ENCODE data around the gene HRH1.
"Not testable (repeated sequence)": the region's sequence is repeated elsewhere in the genome, so short reads cannot be mapped to it uniquely, and the experiment has no call there.

HRH1 gene

GRCh38 chr3:11154036-11154952 lies at the start of gene HRH1:
Gene HRH1 (plus strand): TSS chr3:11154493. CDS start chr3:11259038, 104,545 bp downstream.
- Histone ChIP-seq H3K9me3 (ENCODE audit: low read length) (no peaks in the 10 kb centered on the region), H3K36me3 (ENCODE audit: insufficient read depth, low read length) (no peaks in the 10 kb centered on the region), H2AFZ (ENCODE audit: low read length) (no peak within 1 kb of the TSS), H3K4me2 (ENCODE audit: low read length) (no peak within 1 kb of the TSS), H3F3A (ENCODE audit: insufficient read depth, low read length) (no peaks in the 10 kb centered on the region), H3K4me1 (ENCODE audit: insufficient read depth, low read length, severe bottlenecking) (no peaks in the 10 kb centered on the region), H3K9me2 (ENCODE audit: low read depth, low read length) (no peaks in the 10 kb centered on the region), H3K9ac (ENCODE audit: low read length) (no peak within 1 kb of the TSS), H4K20me1 (ENCODE audit: insufficient read depth, low read length) (no peaks in the 10 kb centered on the region), H3K27ac (ENCODE audit: low read depth, low read length, poor library complexity, severe bottlenecking) (no peak within 1 kb of the TSS), H3K79me2 (ENCODE audit: insufficient read depth, low read length) (no peaks in the 10 kb centered on the region), H3K27me3 (ENCODE audit: insufficient read depth, low read length) (no peaks in the 10 kb centered on the region), H3K4me3 (ENCODE audit: low read depth, low read length, poor library complexity, severe bottlenecking) (no peak within 1 kb of the TSS)
- TF ChIP-seq EZH2 (IDR thresholded peaks at IDR 0.05; ENCODE audit: borderline replicate concordance, low read length) (no peak), CTCF (IDR thresholded peaks at IDR 0.05; ENCODE audit: low read length) (no peak)

- not testable (repeated sequence) for H3K4me2 ChIP-seq (ENCODE audit: low read length); H3F3A ChIP-seq (ENCODE audit: insufficient read depth, low read length); H3K9ac ChIP-seq (ENCODE audit: low read length); H2AFZ ChIP-seq (ENCODE audit: low read length); H4K20me1 ChIP-seq (ENCODE audit: insufficient read depth, low read length); H3K9me2 ChIP-seq (ENCODE audit: low read depth, low read length); H3K36me3 ChIP-seq (ENCODE audit: insufficient read depth, low read length); H3K79me2 ChIP-seq (ENCODE audit: insufficient read depth, low read length); H3K27ac ChIP-seq (ENCODE audit: low read depth, low read length, poor library complexity, severe bottlenecking); H3K4me3 ChIP-seq (ENCODE audit: low read depth, low read length, poor library complexity, severe bottlenecking); H3K27me3 ChIP-seq (ENCODE audit: insufficient read depth, low read length); H3K9me3 ChIP-seq (ENCODE audit: low read length); H3K4me1 ChIP-seq (ENCODE audit: insufficient read depth, low read length, severe bottlenecking)
These were observed 41.0 kb upstream of the HRH1 start for GRCh38 chr3:11113316-11113715.

- Histone ChIP-seq H3K27me3 (ENCODE audit: insufficient read depth, low read length) (no peaks in the 10 kb centered on the region), H3K9ac (ENCODE audit: low read length) (no peak overlapping the region), H3K9me3 (ENCODE audit: low read length) (no peaks in the 10 kb centered on the region), H3K9me2 (ENCODE audit: low read depth, low read length) (no peaks in the 10 kb centered on the region), H3K4me2 (ENCODE audit: low read length) (no peak overlapping the region), H3K79me2 (ENCODE audit: insufficient read depth, low read length) (no peaks in the 10 kb centered on the region), H3K4me3 (ENCODE audit: low read depth, low read length, poor library complexity, severe bottlenecking) (no peak overlapping the region), H4K20me1 (ENCODE audit: insufficient read depth, low read length) (no peaks in the 10 kb centered on the region), H2AFZ (ENCODE audit: low read length) (no peak overlapping the region), H3K27ac (ENCODE audit: low read depth, low read length, poor library complexity, severe bottlenecking) (no peak overlapping the region), H3F3A (ENCODE audit: insufficient read depth, low read length) (no peaks in the 10 kb centered on the region), H3K4me1 (ENCODE audit: insufficient read depth, low read length, severe bottlenecking) (no peaks in the 10 kb centered on the region), H3K36me3 (ENCODE audit: insufficient read depth, low read length) (no peaks in the 10 kb centered on the region)
- TF ChIP-seq CTCF (IDR thresholded peaks at IDR 0.05; ENCODE audit: low read length) (no peak), EZH2 (IDR thresholded peaks at IDR 0.05; ENCODE audit: borderline replicate concordance, low read length) (no peak)
These were observed 38.7 kb upstream of the HRH1 start for GRCh38 chr3:11115548-11115947.
